ENCODE measurements around the gene ZNF883.

Gene ZNF883

GRCh38 chr9:113011911-113012381 is at the start of gene ZNF883:
Gene ZNF883, minus strand, starts transcription at chr9:113012192.
- peak; percentile 88 for DNase-seq (ENCODE audit: low read depth, low spot score)

DNA sequence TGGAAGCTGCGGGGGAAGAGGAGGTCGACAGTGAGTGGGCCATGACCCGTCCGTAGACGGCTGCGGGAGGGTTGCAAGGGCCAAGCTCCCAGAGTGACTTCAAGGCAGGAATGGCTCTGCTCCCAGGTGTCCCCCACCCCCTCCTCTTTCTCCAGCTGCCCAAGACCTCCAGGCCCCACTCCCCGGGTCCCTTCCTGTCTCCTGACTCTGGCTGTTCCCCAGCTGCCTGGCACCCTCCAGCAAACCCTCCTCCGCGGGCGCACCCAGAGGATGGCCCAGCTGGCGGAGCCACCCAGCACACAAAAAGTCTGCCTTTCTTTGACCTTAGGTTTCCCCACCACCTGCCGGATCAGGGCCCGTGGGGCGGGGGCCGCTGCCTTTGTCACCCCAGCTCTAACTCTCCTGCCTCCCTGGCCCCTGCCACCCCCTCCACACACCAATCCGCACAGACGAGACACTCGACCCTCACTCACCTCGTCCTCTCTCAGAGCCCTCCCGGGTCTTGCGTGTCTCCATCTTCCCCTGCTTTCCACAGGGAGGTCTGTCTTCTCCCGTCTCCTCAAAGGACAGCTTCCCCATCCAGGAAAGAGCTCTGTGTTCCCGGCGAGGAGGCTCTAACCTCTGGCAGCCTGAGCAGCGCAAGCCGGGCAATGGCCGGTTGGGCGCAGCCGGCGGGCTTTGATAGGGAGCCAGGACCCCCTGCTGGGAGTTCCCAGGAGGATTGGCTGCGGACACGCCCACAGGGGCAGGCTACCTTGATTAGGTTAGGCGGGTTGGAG is 49.3 kb upstream of the ZNF883 start:
- DNase-seq (ENCODE audit: low read depth, low spot score) = peak; percentile 56

- peak; percentile 15 for DNase-seq (ENCODE audit: low read depth, low spot score)
Measured at GRCh38 chr9:113059581-113060284, 47.7 kb upstream of the ZNF883 start.

GRCh38 chr9:113057193-113057592 is 45.2 kb upstream of the ZNF883 start:
- no peak for DNase-seq (ENCODE audit: low read depth, low spot score)

- peak; percentile 98 for DNase-seq (ENCODE audit: low read depth, low spot score)
Measured at GRCh38 chr9:113056191-113057106, 44.5 kb upstream of the ZNF883 start, which contains the start of gene ZFP37. Gene ZFP37, minus strand, starts transcription at chr9:113056724. Its CDS starts 36 bp downstream, at chr9:113056688.

- peak; percentile 7 for DNase-seq (ENCODE audit: low read depth, low spot score)
Measured at GRCh38 chr9:113042884-113043657, 31.1 kb upstream of the ZNF883 start.

DNA sequence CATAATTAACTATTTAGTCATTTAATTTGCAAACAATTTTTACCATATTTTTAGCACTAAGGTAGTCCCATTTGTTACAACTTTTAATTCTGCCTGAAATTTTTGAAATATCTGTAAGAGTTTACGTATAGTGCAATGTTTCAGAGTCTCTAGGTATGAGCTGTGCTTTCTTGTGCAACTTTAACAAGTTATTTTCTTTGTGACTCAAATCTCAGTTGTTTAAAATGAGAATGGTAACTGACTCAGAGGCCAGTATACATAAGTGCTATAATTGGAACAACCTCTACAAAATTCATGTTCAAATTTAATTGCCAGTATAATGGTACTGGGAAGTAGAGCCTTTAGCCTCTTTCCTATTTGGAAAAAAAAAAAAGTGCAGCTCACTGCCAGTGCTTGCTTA is 14.2 kb upstream of the ZNF883 start:
- no peak for DNase-seq (ENCODE audit: low read depth, low spot score)

DNA sequence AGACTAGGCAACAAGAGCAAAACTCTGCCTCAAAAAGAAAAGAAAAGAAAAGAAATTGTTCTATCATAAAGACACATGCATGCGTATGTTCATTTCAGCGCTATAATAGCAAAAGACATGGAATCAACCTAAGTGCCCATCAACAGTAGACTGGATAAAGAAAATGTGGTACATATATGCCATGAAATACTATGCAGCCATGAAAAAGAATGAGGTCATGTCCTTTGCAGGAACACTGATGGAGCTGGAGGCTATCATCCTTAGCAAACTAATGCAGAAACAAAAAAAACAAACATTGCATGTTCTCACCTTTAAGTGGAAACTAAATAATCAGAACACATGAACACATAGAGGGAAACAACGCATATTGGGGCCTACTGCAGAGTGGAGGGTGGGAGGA is 6.3 kb upstream of the ZNF883 start:
- no peak for DNase-seq (ENCODE audit: low read depth, low spot score)

GRCh38 chr9:113012492-113012891 is 500 bp upstream of the ZNF883 start:
- DNase-seq (ENCODE audit: low read depth, low spot score) = peak; percentile 4

GRCh38 chr9:113005777-113006176 is 6.2 kb downstream of the ZNF883 start:
- DNase-seq (ENCODE audit: low read depth, low spot score) = no peak

DNA sequence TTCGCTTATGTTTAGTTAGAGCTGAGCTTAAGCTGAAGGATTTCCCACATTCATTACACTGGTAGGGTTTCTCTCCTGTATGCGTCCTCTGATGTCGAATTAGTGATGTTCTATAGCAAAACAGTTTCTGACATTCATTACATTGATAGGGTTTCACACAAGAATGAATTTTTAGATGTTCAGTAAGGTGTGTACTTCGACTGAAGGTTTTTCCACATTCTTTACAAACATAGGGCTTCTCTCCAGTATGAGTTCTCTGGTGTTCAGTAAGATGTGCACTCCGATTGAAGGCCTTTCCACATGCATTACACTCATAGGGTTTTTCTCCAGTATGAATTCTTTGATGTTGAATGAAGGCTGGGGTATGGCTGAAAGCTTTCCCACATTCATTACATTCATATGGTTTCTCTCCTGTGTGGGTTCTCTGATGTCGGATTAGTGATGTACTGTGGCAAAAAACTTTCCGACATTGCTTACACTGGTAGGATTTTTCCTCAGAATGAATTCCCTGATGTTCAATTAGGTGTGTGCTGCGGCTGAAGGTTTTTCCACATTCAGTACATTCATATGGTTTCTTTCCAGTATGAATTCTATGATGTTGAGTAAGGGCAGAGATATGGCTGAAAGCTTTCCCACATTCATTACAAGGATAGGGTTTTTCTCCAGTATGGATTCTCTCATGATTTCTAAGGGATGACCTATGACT is 14.6 kb downstream of the ZNF883 start:
- no peak for DNase-seq (ENCODE audit: low read depth, low spot score)

GRCh38 chr9:112971415-112971814 is 40.6 kb downstream of the ZNF883 start:
- peak; percentile 2 for DNase-seq (ENCODE audit: low read depth, low spot score)

DNA sequence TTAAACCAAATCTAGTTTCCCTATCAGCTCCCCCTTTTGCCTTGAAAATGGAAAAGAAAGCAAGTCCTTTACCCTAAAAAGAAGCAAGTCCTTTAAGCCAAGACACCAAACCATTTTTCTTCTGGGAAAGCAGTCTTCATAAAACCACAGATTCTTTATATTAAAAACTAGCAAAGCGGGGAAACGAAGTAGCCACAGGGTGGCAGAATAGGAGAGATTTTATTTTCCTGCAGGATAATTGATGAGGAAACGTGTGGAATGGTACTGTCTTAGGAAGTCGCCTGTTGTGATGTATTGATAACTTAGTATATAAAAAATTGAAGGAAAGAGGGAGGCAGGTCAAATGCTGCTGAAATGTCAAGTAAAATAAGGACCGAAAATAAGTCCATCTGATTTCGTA is 41.1 kb downstream of the ZNF883 start:
- DNase-seq (ENCODE audit: low read depth, low spot score) = peak; percentile 7

DNA sequence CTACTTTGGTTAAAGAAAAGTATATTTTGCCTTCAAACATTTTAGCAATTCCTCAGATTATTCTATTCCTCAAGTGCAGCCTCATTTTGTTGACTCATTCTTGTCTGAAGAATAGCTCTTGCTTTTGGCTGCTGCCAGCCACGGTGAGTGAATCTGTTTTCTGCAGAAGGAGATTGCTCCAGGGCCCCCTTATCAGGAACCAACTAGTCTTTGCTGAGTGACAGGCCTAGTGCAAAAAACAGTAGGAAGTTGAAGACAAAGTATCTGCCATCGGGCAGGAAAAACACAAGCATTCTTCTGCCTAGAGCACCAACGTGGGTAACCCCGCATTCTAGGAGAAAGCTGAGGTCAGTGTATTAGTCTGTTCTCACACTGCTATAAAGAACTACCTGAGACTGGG is 42.3 kb downstream of the ZNF883 start:
- no peak for DNase-seq (ENCODE audit: low read depth, low spot score)

- DNase-seq (ENCODE audit: low read depth, low spot score) = no peak
Measured at GRCh38 chr9:112955550-112955949, 56.4 kb downstream of the ZNF883 start.

DNA sequence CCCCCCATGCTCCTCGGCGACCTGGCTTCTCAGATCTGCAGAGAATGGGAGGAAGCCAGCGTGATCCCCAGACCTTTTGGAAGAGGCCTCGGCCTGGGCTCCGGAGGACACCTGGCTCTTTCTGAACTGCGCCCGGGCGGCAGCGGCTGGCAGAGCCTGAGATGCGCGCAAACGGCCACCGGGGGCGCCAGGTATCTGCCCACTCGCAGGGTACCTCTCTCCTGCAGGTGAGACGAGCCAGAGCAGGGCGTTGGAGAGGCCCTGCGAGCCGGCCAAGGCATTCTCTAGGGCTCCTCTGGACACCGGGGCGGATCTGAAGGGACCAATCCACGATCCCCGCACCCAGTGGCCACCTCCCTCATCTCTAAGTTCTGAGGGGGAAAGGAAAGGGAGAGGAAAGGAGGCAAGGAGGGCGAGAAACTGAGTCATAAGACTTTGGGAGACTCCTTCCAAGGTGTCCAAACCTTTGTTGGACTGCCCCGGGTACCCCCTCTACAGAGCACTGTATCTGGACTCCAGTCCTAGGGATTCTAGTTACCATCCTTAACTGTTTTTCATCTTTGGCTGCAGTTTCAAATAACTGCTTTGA is 66.3 kb downstream of the ZNF883 start:
- no peak for DNase-seq (ENCODE audit: low read depth, low spot score)

DNA sequence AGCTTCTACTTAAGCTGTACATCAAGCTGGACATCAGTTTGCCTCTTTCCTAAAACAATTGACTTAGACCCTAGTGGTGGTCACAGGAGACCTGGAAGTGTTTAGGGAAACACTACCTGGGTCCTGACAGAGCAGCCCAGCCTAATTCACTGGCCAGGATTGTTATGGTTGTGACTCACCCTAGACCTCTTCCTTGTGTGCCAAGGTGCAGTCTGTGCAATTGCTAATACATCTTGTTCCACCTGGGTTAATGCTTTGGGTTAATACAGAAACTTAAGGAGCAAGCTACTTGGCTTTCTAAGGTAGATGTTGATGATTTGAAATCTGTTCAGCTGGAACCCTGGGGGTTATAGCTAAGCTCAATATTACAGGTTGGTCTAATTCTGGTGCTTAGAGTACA is 72.6 kb downstream of the ZNF883 start:
- no peak for DNase-seq (ENCODE audit: low read depth, low spot score)

DNA sequence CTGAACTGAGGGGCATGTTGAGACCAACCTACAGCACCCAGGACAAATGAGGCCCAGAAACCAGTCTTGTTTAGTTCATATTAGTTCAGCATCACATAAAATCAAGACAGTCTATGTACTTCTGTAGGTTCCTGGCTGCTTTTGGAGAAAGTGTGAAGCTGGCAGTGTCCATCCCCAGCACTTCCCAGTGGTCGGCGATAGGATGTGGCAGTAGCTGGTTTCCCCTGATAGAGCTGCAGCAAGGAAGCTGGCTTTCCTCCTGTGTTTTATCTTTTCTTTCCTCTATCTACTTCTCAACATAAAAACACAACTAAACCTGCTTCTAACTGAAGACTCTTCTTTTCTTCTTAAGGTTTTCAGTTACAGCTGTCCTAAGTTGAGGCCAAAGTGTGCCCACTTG is 78.3 kb downstream of the ZNF883 start:
- no peak for DNase-seq (ENCODE audit: low read depth, low spot score)

GRCh38 chr9:112925058-112925641 is 86.8 kb downstream of the ZNF883 start:
- peak; percentile 48 for DNase-seq (ENCODE audit: low read depth, low spot score)

- DNase-seq (ENCODE audit: low read depth, low spot score) = peak; percentile 44
Measured at GRCh38 chr9:112921549-112921948, 90.4 kb downstream of the ZNF883 start.

Data from astrocyte of the hippocampus (primary cell).